HTERT RPE-1 (cell line): ENCODE data around the gene EPB41L4A.
"Not testable (repeated sequence)": the region's sequence is repeated elsewhere in the genome, so short reads cannot be mapped to it uniquely, and the experiment has no call there.

Source experiments
- in situ Hi-C: fragments of 300-500 bp; cut with MboI; formaldehyde crosslinking; loops from 4 replicates; pipeline ENCODE4 v1.14.3; 2020; ENCODE audit warnings: low sequenced_read_pairs

EPB41L4A gene, protein sequence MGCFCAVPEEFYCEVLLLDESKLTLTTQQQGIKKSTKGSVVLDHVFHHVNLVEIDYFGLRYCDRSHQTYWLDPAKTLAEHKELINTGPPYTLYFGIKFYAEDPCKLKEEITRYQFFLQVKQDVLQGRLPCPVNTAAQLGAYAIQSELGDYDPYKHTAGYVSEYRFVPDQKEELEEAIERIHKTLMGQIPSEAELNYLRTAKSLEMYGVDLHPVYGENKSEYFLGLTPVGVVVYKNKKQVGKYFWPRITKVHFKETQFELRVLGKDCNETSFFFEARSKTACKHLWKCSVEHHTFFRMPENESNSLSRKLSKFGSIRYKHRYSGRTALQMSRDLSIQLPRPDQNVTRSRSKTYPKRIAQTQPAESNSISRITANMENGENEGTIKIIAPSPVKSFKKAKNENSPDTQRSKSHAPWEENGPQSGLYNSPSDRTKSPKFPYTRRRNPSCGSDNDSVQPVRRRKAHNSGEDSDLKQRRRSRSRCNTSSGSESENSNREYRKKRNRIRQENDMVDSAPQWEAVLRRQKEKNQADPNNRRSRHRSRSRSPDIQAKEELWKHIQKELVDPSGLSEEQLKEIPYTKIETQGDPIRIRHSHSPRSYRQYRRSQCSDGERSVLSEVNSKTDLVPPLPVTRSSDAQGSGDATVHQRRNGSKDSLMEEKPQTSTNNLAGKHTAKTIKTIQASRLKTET

GRCh38 chr5:112419164-112419985 is at the start of gene EPB41L4A:
Gene EPB41L4A (minus strand): TSS chr5:112419277. CDS start chr5:112419039, 238 bp downstream.
- in situ Hi-C loops = no loop called here

GRCh38 chr5:112467485-112467884 is 48.4 kb upstream of the EPB41L4A start:
- in situ Hi-C loops = no loop called here

DNA sequence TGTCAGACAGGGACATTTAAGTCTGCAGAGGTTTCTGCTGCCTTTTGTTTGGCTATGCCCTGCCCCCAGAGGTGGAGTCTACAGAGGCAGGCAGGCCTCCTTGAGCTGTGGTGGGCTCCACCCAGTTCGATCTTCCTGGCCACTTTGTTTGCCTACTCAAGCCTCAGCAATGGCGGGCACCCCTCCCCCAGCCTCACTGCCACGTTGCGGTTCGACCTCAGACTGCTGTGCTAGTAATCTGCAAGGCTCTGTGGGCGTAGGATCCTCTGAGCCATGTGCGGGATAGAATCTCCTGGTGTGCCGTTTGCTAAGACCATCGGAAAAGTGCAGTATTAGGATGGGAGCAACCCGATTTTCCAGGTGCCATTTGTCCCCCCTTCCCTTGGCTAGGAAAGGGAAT is 47.2 kb upstream of the EPB41L4A start:
- in situ Hi-C loops = not testable (repeated sequence)

- in situ Hi-C loops = not testable (repeated sequence)
Observed at GRCh38 chr5:112447187-112447760, 28.2 kb upstream of the EPB41L4A start.

DNA sequence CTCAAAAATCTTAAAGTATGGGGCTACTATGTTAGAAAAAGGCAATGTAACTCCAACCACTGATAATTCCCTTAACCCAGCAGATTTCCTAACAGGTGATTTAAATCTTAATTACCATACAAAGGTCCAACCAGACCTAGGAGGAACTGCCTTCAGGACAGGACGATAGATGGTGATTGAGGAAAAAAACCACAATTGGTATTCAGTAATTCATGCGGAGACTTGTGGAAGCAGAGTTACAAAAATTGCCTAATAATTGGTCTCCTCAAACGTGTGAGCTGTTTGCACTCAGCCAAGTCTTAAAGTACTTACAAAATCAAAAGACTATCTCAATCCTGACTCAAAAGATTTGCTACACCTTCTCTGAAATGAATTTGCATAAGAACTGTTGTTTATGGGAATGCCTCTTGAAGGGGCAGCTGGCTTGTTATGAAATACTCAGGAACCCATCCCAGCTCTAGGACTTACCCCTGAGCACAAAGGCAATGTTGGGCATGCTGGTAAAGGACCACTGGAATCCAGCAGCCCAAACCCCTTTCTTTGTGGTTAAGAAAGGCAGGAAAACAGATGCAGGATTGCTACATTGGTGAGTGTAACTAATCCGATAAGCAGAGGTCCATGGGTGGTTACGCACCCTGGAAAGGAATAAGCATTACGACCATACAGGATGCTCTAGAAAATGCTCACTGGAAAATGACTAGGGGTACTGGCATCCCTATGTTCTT is 26.7 kb upstream of the EPB41L4A start:
- in situ Hi-C loops = no loop called here

GRCh38 chr5:112443932-112444331 is 24.9 kb upstream of the EPB41L4A start:
- in situ Hi-C loops = not testable (repeated sequence)

DNA sequence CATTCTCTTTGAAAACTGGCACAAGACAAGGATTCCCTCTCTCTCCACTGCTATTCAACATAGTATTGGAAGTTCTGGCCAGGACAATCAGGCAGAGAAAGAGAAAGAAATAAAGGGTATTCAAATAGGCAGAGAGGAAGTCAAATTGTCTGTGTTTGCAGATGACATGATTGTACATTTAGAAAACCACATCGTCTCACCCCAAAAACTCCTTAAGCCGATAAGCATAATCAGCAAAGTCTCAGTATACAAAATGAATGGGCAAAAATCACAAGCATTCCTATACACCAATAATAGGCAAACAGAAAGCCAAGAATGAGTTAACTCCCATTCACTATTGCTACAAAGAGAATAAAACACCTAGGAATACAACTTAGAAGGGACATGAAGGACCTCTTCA is 21.0 kb upstream of the EPB41L4A start:
- in situ Hi-C loops = no loop called here

DNA sequence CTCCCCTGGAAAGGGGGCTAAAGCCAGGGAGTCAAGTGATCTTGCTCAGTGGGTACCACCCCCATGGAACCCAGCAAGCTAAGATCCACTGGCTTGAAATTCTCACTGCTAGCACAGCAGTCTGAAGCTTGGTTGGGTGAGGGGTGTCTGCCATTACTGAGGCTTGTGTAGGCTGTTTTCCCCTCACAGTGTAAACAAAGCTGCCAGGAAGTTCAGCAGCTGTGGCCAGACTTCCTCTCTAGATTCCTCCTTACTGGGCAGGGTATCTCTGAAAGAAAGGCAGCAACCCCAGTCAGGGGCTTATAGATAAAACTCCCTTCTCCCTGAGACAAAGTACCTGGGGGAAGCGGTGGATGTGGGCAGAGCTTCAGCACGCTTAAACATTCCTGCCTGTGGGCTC is 17.1 kb upstream of the EPB41L4A start:
- in situ Hi-C loops = no loop called here

DNA sequence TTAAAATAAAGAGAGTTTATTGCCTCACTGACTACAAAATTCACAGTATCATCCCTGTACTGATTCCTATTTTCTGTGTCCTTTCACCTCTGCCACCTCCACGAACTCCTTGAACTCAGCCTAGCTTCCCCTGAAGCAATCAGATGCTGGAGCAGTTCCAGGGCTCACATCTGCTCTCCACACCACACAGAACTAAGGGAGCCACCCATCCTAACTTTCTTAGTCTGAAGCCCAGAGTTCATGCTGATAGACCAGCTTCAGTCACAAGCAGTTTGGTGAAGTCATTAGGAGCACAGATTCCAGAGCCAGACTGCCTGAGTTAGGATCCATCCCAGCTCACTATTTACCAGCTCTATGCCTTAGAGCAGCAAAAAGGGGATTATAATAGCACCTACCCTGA is 15.6 kb upstream of the EPB41L4A start:
- in situ Hi-C loops = no loop called here

- in situ Hi-C loops = not testable (repeated sequence)
Observed at GRCh38 chr5:112426202-112426601, 7.1 kb upstream of the EPB41L4A start.

GRCh38 chr5:112419986-112420864 is 1.1 kb upstream of the EPB41L4A start:
- in situ Hi-C loops = no loop called here

DNA sequence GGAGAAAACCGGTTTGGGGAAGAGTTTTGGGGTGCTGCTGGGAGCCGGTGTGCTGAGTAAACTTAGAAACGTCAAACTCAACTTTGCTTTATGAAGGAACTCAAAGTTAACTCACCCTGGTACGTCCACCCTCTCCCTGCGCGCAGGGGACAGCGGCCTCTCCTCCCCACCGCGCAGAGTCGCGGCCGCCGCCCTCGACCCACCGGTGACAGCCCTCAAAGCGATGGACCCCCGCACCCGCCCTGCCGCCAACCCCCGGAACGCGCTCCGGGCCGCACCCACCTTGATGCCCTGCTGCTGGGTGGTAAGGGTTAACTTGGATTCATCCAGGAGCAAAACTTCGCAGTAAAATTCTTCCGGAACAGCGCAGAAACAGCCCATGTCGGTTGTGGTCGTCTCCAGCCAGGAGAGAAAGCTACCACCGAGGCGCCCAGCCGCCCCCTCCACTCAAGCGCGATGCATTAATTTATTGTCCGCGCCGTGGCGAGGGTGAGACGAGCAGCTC is 366 bp downstream of the EPB41L4A start:
- in situ Hi-C loops = no loop called here

GRCh38 chr5:112417931-112418658 is 982 bp downstream of the EPB41L4A start:
- in situ Hi-C loops = no loop called here

- in situ Hi-C loops = no loop called here
Observed at GRCh38 chr5:112415552-112415951, 3.5 kb downstream of the EPB41L4A start.

GRCh38 chr5:112413611-112414010 is 5.5 kb downstream of the EPB41L4A start:
- in situ Hi-C loops = no loop called here

DNA sequence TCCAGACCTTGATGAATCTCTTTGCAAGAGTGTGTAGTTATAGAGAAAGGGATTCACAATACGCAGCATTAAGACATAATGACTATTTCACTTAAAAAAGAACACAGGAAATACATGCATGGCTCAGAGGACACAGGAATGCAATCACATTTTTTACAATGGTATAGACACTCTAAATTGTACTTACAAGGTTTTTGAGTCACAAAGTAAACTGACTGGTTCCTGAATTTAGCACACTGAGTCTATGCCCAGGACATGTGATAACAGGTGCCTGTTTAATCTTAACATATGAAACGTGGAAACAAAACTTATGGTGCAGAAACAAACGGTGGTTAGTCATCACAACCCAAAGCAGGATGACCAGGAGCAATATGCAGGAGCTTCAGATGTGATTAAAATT is 6.7 kb downstream of the EPB41L4A start:
- in situ Hi-C loops = no loop called here

DNA sequence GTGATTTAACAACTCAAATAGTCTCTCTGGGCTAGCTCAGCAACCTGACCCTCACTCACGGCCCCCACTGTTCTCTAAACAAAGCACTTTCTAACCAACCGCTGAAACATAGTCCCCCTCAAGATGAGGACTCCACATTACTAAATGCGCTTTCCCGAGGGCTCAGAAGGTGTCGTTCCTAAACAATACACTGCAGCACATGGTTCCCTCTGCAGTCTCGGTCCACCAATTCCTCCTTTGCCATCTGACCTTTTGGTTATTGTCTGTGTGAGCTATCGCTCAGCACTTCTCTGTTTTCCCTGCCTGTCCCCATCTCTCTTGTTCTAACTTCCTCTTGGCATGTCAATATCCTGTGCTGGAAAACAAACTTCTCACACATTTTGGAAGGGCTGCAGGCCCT is 7.2 kb downstream of the EPB41L4A start:
- in situ Hi-C loops = no loop called here

GRCh38 chr5:112407666-112408065 is 11.4 kb downstream of the EPB41L4A start:
- in situ Hi-C loops = no loop called here

- in situ Hi-C loops = no loop called here
Observed at GRCh38 chr5:112407240-112407639, 11.8 kb downstream of the EPB41L4A start.
